Keratinocyte (primary cell): ENCODE data around the gene NECTIN2.

Source experiments
- EZH2 ChIP-seq: IDR thresholded peaks from one replicate; pipeline ENCODE4 v1.6.1; 2012; ENCODE audit warnings: inconsistent platforms, mild to moderate bottlenecking, low read length, moderate library complexity
- TF ChIP-seq, protein P1 (sequence below), 3 experiments: IDR thresholded peaks in 1 of 3; conservative IDR thresholded peaks in 1 of 3; optimal IDR thresholded peaks in 1 of 3; 2 replicates in 2 of 3; 3 replicates in 1 of 3; pipeline versions ENCODE3 to v1.5.1; 2011; ENCODE audit warnings: low read length in 3 of 3, mild to moderate bottlenecking in 3 of 3, moderate library complexity in 2 of 3, control low read depth in 1 of 3, inconsistent platforms in 1 of 3; ENCODE audit not compliant: insufficient read depth in 2 of 3; ENCODE audit errors: extremely low read depth in 1 of 3

DNA sequence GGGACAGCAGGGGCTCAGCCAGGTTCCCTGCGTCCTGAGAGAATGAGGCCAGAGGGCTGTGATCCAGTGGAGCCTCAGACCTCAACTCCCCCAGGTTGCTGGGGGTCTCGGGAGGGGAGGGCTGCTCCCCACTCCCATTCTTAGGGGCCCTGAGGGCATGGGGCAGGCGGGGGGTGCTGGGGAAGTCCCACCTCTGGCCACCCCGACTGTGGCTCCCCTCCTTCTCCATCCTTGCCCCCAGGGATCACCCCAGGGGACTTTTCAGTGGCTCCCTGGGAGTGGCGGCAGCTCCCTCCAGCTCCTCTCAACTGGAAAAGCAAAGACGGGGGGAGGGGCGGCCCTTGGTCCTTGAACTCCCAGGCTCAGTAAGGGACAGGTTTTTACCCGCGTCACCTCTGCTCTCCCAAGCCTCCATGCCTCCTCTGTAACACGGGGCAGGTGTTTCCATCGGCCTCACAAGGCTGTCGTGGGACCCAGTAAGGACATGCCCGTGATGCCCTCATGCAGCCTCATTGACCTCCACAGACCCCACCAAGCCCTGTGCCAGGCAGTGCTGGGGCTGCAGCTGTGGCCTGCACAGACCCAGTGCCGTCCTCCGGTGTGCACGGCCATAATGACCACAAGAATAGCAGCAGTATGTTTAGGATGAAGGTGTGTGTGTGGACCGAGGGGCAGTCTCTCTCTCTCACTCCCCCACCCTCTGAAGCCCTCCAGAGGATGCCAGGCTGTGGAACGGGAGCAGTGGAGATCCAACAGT lies 33.4 kb downstream of the NECTIN2 start:
- TF ChIP-seq, protein P1, sequence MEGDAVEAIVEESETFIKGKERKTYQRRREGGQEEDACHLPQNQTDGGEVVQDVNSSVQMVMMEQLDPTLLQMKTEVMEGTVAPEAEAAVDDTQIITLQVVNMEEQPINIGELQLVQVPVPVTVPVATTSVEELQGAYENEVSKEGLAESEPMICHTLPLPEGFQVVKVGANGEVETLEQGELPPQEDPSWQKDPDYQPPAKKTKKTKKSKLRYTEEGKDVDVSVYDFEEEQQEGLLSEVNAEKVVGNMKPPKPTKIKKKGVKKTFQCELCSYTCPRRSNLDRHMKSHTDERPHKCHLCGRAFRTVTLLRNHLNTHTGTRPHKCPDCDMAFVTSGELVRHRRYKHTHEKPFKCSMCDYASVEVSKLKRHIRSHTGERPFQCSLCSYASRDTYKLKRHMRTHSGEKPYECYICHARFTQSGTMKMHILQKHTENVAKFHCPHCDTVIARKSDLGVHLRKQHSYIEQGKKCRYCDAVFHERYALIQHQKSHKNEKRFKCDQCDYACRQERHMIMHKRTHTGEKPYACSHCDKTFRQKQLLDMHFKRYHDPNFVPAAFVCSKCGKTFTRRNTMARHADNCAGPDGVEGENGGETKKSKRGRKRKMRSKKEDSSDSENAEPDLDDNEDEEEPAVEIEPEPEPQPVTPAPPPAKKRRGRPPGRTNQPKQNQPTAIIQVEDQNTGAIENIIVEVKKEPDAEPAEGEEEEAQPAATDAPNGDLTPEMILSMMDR (optimal IDR thresholded peaks at IDR 0.05 in 1 of 3, IDR thresholded peaks at IDR 0.05 in 1 of 3, conservative IDR thresholded peaks at IDR 0.05 in 1 of 3; ENCODE audit: extremely low read depth in 1 of 3, insufficient read depth in 2 of 3, low read length in 3 of 3): no peak
- TF ChIP-seq EZH2: no peak
